Hepatocyte (in vitro differentiated cells): ENCODE data around the gene HS3ST4.

Experiments used
- EZH2 ChIP-seq: fragments of 200-600 bp; sonication (generic); IDR thresholded peaks from 2 replicates; pipeline ENCODE4 v1.6.1; 2016; ENCODE audit warnings: antibody characterized with exemption, mild to moderate bottlenecking, borderline replicate concordance
- TF ChIP-seq, protein P1 (sequence below): fragments of 200-600 bp; sonication (generic); IDR thresholded peaks from 2 replicates; pipeline ENCODE4 v1.5.1; 2016; ENCODE audit warnings: antibody characterized with exemption, mild to moderate bottlenecking; ENCODE audit not compliant: poor library complexity

DNA sequence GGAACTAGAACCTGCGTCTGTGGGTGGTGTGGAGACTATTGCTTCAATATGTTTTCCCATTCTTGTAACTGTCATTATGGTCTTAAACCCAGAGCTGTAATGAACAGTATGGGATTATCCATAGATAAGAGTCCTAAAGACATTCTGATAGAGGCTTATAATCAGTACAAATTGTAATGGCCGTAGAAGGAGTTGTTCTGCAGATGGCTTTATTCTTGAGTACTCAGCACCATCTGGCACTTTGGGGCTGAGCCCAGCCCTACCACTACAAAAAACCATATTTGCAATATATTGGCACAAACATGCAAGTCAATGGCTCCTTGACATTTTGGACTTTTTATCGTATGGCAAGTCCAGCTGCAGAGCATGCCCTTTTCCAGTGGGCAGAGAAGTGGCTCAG lies 150.0 kb downstream of the HS3ST4 start:
- TF ChIP-seq, protein P1, sequence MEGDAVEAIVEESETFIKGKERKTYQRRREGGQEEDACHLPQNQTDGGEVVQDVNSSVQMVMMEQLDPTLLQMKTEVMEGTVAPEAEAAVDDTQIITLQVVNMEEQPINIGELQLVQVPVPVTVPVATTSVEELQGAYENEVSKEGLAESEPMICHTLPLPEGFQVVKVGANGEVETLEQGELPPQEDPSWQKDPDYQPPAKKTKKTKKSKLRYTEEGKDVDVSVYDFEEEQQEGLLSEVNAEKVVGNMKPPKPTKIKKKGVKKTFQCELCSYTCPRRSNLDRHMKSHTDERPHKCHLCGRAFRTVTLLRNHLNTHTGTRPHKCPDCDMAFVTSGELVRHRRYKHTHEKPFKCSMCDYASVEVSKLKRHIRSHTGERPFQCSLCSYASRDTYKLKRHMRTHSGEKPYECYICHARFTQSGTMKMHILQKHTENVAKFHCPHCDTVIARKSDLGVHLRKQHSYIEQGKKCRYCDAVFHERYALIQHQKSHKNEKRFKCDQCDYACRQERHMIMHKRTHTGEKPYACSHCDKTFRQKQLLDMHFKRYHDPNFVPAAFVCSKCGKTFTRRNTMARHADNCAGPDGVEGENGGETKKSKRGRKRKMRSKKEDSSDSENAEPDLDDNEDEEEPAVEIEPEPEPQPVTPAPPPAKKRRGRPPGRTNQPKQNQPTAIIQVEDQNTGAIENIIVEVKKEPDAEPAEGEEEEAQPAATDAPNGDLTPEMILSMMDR, result no peak
- TF ChIP-seq EZH2, result no peak
